ENCODE data around the gene LMNTD2. TPM values are rescaled to one million over a fixed set of nuclear protein-coding genes. Genes with fewer than 3 reads are reported as not detected.

Gene LMNTD2
- total RNA-seq, 1 donor from 2014 or later = 4.2 TPM

DNA sequence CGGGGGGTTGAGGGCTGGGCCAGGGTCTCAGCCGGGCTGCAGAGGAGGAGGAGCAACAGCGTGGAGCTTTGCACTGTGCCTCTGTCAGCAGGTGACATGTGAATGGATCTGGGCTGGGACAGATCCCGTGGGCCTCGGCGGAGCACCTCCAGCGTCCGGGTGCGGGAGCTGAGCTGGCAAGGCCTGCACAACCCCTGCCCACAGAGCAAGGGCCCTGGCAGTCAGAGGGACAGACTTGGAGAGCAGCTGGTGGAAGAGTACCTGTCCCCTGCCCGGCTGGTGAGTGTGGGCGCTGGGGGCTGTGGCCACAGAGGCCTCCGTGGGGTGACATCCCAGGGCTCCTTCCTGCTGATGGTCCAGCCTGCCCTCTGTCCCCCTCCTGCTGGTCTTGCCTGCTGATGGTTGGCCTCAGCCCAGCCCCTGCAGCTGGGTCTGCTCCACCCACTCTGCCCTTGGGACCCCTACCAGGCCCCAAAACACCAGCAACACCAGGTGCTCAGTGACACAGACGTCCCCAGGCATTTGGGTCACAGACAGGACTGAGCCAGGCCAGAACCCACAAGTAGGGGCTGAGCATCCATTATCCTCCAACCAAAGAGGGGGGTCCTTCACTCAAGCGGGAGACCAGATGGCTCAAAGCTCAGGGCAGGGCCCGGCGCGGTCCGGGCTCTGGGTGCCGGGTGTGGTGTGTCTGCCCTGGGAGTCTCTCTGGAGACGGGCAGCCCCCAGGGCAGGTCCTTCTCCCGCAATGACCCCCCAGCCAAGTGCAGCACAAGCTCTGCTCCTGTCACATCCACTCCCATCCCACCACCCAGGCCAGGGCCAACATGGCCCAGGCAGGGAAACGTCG is 19.7 kb downstream of the LMNTD2 start:
- no peak overlapping the region for H3K27ac Mint-ChIP-seq (ENCODE audit: unreplicated experiment)
- no peak for DNase-seq (ENCODE audit: low spot score)
- peaks cover 2% of the 10 kb centered on the region for H3K4me1 Mint-ChIP-seq (ENCODE audit: unreplicated experiment)
- H3K9me3 Mint-ChIP-seq (ENCODE audit: unreplicated experiment) = no peaks in the 10 kb centered on the region
- no peak overlapping the region for H3K4me3 Mint-ChIP-seq (ENCODE audit: unreplicated experiment)
- H3K36me3 Mint-ChIP-seq (ENCODE audit: low read depth, unreplicated experiment) = no peaks in the 10 kb centered on the region
- TF ChIP-seq, protein P1, sequence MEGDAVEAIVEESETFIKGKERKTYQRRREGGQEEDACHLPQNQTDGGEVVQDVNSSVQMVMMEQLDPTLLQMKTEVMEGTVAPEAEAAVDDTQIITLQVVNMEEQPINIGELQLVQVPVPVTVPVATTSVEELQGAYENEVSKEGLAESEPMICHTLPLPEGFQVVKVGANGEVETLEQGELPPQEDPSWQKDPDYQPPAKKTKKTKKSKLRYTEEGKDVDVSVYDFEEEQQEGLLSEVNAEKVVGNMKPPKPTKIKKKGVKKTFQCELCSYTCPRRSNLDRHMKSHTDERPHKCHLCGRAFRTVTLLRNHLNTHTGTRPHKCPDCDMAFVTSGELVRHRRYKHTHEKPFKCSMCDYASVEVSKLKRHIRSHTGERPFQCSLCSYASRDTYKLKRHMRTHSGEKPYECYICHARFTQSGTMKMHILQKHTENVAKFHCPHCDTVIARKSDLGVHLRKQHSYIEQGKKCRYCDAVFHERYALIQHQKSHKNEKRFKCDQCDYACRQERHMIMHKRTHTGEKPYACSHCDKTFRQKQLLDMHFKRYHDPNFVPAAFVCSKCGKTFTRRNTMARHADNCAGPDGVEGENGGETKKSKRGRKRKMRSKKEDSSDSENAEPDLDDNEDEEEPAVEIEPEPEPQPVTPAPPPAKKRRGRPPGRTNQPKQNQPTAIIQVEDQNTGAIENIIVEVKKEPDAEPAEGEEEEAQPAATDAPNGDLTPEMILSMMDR (IDR thresholded peaks at IDR 0.05; ENCODE audit: unreplicated experiment) = no peak
- peaks cover 13% of the 10 kb centered on the region for H3K27me3 Mint-ChIP-seq (ENCODE audit: unreplicated experiment)

DNA sequence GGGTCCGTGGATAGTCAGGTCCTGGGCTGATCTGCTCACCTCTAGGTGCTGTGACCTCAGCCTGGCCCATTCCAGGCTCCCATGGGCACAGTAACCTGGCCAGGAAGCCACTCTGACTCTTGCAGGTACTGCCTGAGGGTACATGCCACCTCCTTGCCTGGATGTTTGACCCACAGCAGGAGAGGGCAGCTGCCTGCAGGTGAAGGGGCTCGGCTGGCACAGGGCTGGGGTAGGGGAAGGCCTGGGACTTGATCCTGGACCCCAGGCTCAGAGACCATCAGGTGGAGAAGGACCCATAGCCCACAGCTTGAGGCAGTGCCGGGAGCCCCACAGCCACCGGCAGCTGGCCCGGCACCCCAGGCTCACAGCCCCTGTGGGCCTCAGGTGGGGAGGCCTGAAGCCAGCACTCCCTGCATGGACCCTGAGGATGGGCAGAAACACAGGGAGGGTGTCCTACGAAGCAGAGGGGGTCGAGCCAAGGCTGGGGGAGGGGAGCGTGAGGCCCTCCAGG is 20.5 kb downstream of the LMNTD2 start:
- H3K9me3 Mint-ChIP-seq (ENCODE audit: unreplicated experiment) = no peaks in the 10 kb centered on the region
- H3K27ac Mint-ChIP-seq (ENCODE audit: unreplicated experiment) = no peak overlapping the region
- no peaks in the 10 kb centered on the region for H3K36me3 Mint-ChIP-seq (ENCODE audit: low read depth, unreplicated experiment)
- H3K27me3 Mint-ChIP-seq (ENCODE audit: unreplicated experiment) = peaks cover 7% of the 10 kb centered on the region
- H3K4me3 Mint-ChIP-seq (ENCODE audit: unreplicated experiment) = no peak overlapping the region
- H3K4me1 Mint-ChIP-seq (ENCODE audit: unreplicated experiment) = peaks cover 2% of the 10 kb centered on the region
- TF ChIP-seq, protein P1 (IDR thresholded peaks at IDR 0.05; ENCODE audit: unreplicated experiment) = no peak
- DNase-seq (ENCODE audit: low spot score) = no peak

DNA sequence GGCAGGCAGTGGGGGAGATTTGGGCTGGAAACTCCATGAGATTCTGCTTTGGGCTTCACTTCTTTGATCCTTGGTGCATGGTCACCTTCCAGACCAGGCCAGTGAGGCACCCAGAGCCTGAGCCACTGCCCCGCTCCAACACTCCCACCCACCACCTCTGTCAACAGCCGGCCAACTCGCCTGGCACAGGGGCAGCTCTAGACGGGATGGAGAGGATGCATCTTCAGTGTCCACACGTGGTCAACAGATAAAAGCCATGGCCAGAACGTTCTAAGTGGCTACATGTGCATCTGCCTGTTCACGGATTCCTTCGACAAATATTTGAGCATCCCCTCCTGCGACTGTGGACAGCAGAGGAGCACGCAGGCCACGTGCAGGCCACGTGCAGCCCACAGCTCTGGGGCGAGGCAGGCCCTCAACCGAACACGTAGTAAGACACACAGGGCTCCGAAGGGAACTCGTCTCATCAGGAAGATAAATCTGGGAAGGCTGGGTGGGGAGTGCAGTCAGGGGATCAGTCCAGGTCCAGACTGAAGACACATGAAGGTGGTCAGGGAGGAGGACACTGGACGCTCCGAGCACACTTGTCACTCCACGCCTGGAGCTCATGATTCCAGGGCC is 22.0 kb downstream of the LMNTD2 start:
- Mint-ChIP-seq H3K4me3 (ENCODE audit: unreplicated experiment) (peak overlapping the region; percentile 15), H3K27ac (ENCODE audit: unreplicated experiment) (no peak overlapping the region), H3K4me1 (ENCODE audit: unreplicated experiment) (peaks cover 7% of the 10 kb centered on the region), H3K36me3 (ENCODE audit: low read depth, unreplicated experiment) (no peaks in the 10 kb centered on the region), H3K9me3 (ENCODE audit: unreplicated experiment) (no peaks in the 10 kb centered on the region), H3K27me3 (ENCODE audit: unreplicated experiment) (peaks cover 7% of the 10 kb centered on the region)
- no peak for DNase-seq (ENCODE audit: low spot score)
- TF ChIP-seq, protein P1 (IDR thresholded peaks at IDR 0.05; ENCODE audit: unreplicated experiment) = no peak

DNA sequence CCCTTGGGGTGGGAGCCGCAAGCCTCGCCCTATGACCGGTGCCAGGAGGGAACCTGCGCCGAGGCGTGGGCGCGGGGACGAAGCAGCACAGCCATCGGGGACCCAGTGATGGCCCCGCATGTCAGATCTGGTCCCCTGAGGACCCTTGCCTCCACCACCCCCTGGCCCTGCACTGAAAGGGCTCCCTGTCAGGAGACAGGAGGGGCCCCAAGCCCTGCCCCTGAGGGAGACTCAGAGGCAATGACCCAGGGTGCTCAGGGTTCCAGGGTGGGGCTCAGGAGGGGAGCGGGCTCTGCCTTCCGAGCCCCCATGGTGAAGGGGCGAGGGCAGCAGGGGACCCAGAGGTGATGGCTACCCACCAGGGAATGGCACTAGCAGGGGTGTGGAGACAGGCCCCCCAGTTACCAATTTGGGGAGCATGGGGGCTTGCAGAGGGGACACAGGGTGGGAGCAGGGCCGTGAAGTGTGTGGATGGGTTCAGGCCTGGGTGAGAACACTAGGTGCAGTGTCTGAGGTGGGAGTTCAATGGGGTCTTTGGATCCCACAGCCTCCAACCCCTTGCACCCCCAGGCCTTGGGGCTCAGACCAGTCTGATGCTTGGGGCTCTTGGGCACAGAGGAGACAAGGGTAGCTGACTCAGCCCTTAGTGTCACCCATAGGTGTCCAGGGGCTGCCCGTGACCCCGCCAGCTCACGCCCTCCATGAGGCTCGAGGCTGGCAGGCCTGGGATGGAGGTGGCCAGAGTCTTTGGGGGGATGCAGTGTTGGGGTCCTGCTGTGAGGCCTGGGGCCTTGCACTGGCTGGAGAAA is 22.7 kb downstream of the LMNTD2 start:
- Mint-ChIP-seq H3K9me3 (ENCODE audit: unreplicated experiment) (no peaks in the 10 kb centered on the region), H3K4me1 (ENCODE audit: unreplicated experiment) (peaks cover 7% of the 10 kb centered on the region), H3K36me3 (ENCODE audit: low read depth, unreplicated experiment) (no peaks in the 10 kb centered on the region), H3K27ac (ENCODE audit: unreplicated experiment) (peak overlapping the region; percentile 9), H3K27me3 (ENCODE audit: unreplicated experiment) (peaks cover 9% of the 10 kb centered on the region), H3K4me3 (ENCODE audit: unreplicated experiment) (no peak overlapping the region)
- no peak for DNase-seq (ENCODE audit: low spot score)
- TF ChIP-seq, protein P1 (IDR thresholded peaks at IDR 0.05; ENCODE audit: unreplicated experiment) = no peak

All from endothelial cell (in vitro differentiated cells).